Erythroblast (primary cell): ENCODE data around the gene IL13RA2.

Experiments used
- GATA1 ChIP-seq: IDR thresholded peaks from 2 replicates; pipeline ENCODE4 v1.6.1; 2011; ENCODE audit warnings: low read depth, mild to moderate bottlenecking, control low read depth, low read length, moderate library complexity
- POLR2A ChIP-seq: IDR thresholded peaks from 2 replicates; pipeline ENCODE4 v1.6.1; 2011; ENCODE audit warnings: mild to moderate bottlenecking, low read length

GRCh38 chrX:114964374-114964773 lies 53.0 kb downstream of the IL13RA2 start:
- no peak for TF ChIP-seq POLR2A
- TF ChIP-seq GATA1: no peak
